Measurements from ENCODE around the gene ARID5B.
A peak's percentile ranks its signal among the peaks of the same experiment; 100 is the strongest.

ARID5B gene

GRCh38 chr10:61960396-61961120 is 59.1 kb downstream of the ARID5B start:
- no peaks in the 10 kb centered on the region for H3K36me3 ChIP-seq (ENCODE audit: insufficient read depth, low read length)
- H2AFZ ChIP-seq (ENCODE audit: low read depth, low read length), result no peak overlapping the region
- no peaks in the 10 kb centered on the region for H4K20me1 ChIP-seq (ENCODE audit: insufficient read depth, low read length)
- no peaks in the 10 kb centered on the region for H3K27me3 ChIP-seq (ENCODE audit: insufficient read depth, low read length, poor library complexity)
- H3K9ac ChIP-seq (ENCODE audit: low read depth, low read length), result no peak overlapping the region
- no peak for DNase-seq
- H3K27ac ChIP-seq (ENCODE audit: low read length), result no peak overlapping the region
- no peaks in the 10 kb centered on the region for H3K79me2 ChIP-seq (ENCODE audit: insufficient read depth, low read length)
- H3K9me3 ChIP-seq (ENCODE audit: insufficient read depth, low read length, severe bottlenecking), result no peaks in the 10 kb centered on the region
- TF ChIP-seq CTCF (IDR thresholded peaks at IDR 0.05; ENCODE audit: borderline replicate concordance, extremely low read depth, low read length, poor library complexity, severe bottlenecking) (no peak), EZH2 (IDR thresholded peaks at IDR 0.05; ENCODE audit: borderline replicate concordance, low read depth, low read length, severe bottlenecking) (no peak)
- no peak for ATAC-seq (ENCODE audit: insufficient read depth, low read depth)
- H3K4me1 ChIP-seq (ENCODE audit: insufficient read depth, low read length), result peaks cover 3% of the 10 kb centered on the region; the same call in 1 of the 2 replicates
- no peak overlapping the region for H3K4me2 ChIP-seq (ENCODE audit: insufficient read depth, low read length)
- no peak overlapping the region for H3K4me3 ChIP-seq (ENCODE audit: low read depth in 1 of 2, low read length in 2 of 2)

DNA sequence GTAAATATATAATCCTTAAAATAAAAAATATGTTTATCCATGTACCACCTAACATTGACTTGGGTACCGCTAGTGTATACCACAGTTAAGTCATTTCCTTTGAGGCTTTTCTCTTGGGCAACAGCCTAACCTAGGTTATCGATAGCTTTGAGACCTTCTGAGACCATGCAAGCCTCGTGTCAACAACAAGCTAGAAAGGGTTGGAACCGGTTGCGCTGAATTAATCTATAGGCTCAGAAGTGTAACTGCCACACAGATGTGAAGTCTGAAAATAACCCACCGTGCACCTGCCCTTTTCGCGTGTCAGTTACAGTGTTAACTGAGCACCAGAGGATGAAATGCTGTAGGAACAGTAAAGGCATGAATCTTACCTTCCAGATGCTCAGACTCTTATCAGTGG is 59.8 kb downstream of the ARID5B start:
- Histone ChIP-seq H2AFZ (ENCODE audit: low read depth, low read length) (no peak overlapping the region), H3K4me3 (ENCODE audit: low read depth in 1 of 2, low read length in 2 of 2) (no peak overlapping the region), H3K36me3 (ENCODE audit: insufficient read depth, low read length) (no peaks in the 10 kb centered on the region), H3K27me3 (ENCODE audit: insufficient read depth, low read length, poor library complexity) (no peaks in the 10 kb centered on the region), H3K4me1 (ENCODE audit: insufficient read depth, low read length) (peaks cover 3% of the 10 kb centered on the region; the same call in 1 of the 2 replicates), H3K79me2 (ENCODE audit: insufficient read depth, low read length) (no peaks in the 10 kb centered on the region), H3K27ac (ENCODE audit: low read length) (no peak overlapping the region), H3K4me2 (ENCODE audit: insufficient read depth, low read length) (no peak overlapping the region), H3K9me3 (ENCODE audit: insufficient read depth, low read length, severe bottlenecking) (no peaks in the 10 kb centered on the region), H3K9ac (ENCODE audit: low read depth, low read length) (no peak overlapping the region), H4K20me1 (ENCODE audit: insufficient read depth, low read length) (no peaks in the 10 kb centered on the region)
- TF ChIP-seq EZH2 (IDR thresholded peaks at IDR 0.05; ENCODE audit: borderline replicate concordance, low read depth, low read length, severe bottlenecking), result no peak
- TF ChIP-seq CTCF (IDR thresholded peaks at IDR 0.05; ENCODE audit: borderline replicate concordance, extremely low read depth, low read length, poor library complexity, severe bottlenecking), result no peak
- no peak; the same call in 2 of the 3 replicates for ATAC-seq (ENCODE audit: insufficient read depth, low read depth)
- peak; percentile 5 for DNase-seq

GRCh38 chr10:61962971-61963370 is 61.5 kb downstream of the ARID5B start:
- no peaks in the 10 kb centered on the region for H3K27me3 ChIP-seq (ENCODE audit: insufficient read depth, low read length, poor library complexity)
- H4K20me1 ChIP-seq (ENCODE audit: insufficient read depth, low read length), result no peaks in the 10 kb centered on the region
- peaks cover 3% of the 10 kb centered on the region; the same call in 1 of the 2 replicates for H3K4me1 ChIP-seq (ENCODE audit: insufficient read depth, low read length)
- TF ChIP-seq EZH2 (IDR thresholded peaks at IDR 0.05; ENCODE audit: borderline replicate concordance, low read depth, low read length, severe bottlenecking), result no peak
- no peak overlapping the region for H3K27ac ChIP-seq (ENCODE audit: low read length)
- H3K9ac ChIP-seq (ENCODE audit: low read depth, low read length), result no peak overlapping the region
- no peak overlapping the region for H3K4me3 ChIP-seq (ENCODE audit: low read depth in 1 of 2, low read length in 2 of 2)
- H3K79me2 ChIP-seq (ENCODE audit: insufficient read depth, low read length), result no peaks in the 10 kb centered on the region
- DNase-seq, result no peak
- no peaks in the 10 kb centered on the region for H3K36me3 ChIP-seq (ENCODE audit: insufficient read depth, low read length)
- no peak overlapping the region for H2AFZ ChIP-seq (ENCODE audit: low read depth, low read length)
- H3K4me2 ChIP-seq (ENCODE audit: insufficient read depth, low read length), result no peak overlapping the region
- ATAC-seq (ENCODE audit: insufficient read depth, low read depth), result no peak
- no peaks in the 10 kb centered on the region for H3K9me3 ChIP-seq (ENCODE audit: insufficient read depth, low read length, severe bottlenecking)

- H3K4me2 ChIP-seq (ENCODE audit: insufficient read depth, low read length), result no peak overlapping the region
- no peak overlapping the region for H3K27ac ChIP-seq (ENCODE audit: low read length)
These were observed 62.2 kb downstream of the ARID5B start for GRCh38 chr10:61963669-61964058.

More at GRCh38 chr10:61963669-61964058, 62.2 kb downstream of the ARID5B start:
- H3K9me3 ChIP-seq (ENCODE audit: insufficient read depth, low read length, severe bottlenecking), result no peaks in the 10 kb centered on the region
- H4K20me1 ChIP-seq (ENCODE audit: insufficient read depth, low read length), result no peaks in the 10 kb centered on the region
- H2AFZ ChIP-seq (ENCODE audit: low read depth, low read length), result no peak overlapping the region
- no peak overlapping the region for H3K4me3 ChIP-seq (ENCODE audit: low read depth in 1 of 2, low read length in 2 of 2)
- H3K79me2 ChIP-seq (ENCODE audit: insufficient read depth, low read length), result no peaks in the 10 kb centered on the region
- DNase-seq (no peak), ATAC-seq (ENCODE audit: insufficient read depth, low read depth) (no peak)
- H3K36me3 ChIP-seq (ENCODE audit: insufficient read depth, low read length), result no peaks in the 10 kb centered on the region
- peaks cover 3% of the 10 kb centered on the region; the same call in 1 of the 2 replicates for H3K4me1 ChIP-seq (ENCODE audit: insufficient read depth, low read length)
- H3K27me3 ChIP-seq (ENCODE audit: insufficient read depth, low read length, poor library complexity), result no peaks in the 10 kb centered on the region
- TF ChIP-seq CTCF (IDR thresholded peaks at IDR 0.05; ENCODE audit: borderline replicate concordance, extremely low read depth, low read length, poor library complexity, severe bottlenecking) (no peak), EZH2 (IDR thresholded peaks at IDR 0.05; ENCODE audit: borderline replicate concordance, low read depth, low read length, severe bottlenecking) (no peak)
- H3K9ac ChIP-seq (ENCODE audit: low read depth, low read length), result no peak overlapping the region
